Measurements from ENCODE around the gene RWDD3.

- TF ChIP-seq EP300 (IDR thresholded peaks at IDR 0.05), result no peak
- TF ChIP-seq POLR2AphosphoS5 (IDR thresholded peaks at IDR 0.05), result no peak
- no peak for TF ChIP-seq POLR2A (IDR thresholded peaks at IDR 0.05; ENCODE audit: low read depth)
These were observed 28.9 kb downstream of the RWDD3 start for GRCh38 chr1:95262913-95263312.
